ENCODE results near the gene LDB2. TPM values are rescaled to one million over a fixed set of nuclear protein-coding genes. Genes with fewer than 3 reads are reported as not detected.

Gene LDB2
- total and polyA plus RNA-seq, 4 donors, result 41.7 to 88.2 (median 61.9) TPM

DNA sequence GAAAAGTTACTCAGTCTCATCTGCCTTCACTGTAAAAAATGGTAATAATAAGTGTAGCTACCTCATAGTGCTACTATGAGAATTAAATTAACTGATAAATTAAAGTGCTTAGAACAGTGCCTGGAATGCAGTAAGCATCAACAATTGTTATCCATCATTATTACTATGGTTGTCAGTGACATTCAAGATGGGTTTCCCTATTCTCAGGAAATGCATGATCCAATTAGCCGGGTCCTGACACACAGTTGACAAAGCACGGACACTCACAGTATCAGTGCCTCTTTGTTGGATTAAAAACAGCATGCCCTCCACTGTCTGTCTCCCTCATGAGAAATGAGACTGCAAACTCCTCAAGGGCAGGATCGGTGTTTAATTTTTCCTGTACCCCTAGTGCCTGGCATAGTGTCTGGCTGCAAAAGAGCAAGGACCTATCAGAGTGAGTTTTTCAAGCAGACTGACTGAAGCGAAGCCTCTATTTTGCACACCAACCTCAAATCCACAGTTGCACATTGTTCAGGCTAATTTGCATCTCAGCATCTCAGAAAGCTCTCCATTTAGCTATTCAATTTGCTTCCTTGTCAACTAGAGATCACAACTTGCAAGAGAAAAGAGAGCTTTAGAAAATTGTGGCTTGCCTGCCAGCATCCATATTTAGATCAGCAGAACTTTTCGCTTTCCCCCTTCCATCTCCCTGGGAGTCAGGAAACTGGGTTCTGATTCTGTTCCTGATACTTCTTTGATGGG is 122.9 kb downstream of the LDB2 start:
- DNase-seq (ENCODE audit: low read depth in 4 of 6, low spot score in 6 of 6), result peak in 2 of 6 donors; percentile 62 to 75
- H3K36me3 ChIP-seq (ENCODE audit: control insufficient read depth, insufficient read depth, low read length), result no peaks in the 10 kb centered on the region
- no peaks in the 10 kb centered on the region for H3K9me3 ChIP-seq (ENCODE audit: control insufficient read depth, insufficient read depth, low read length)
- H3K27ac ChIP-seq (ENCODE audit: low read depth, low read length), result no peak overlapping the region
- no peaks in the 10 kb centered on the region for H3K27me3 ChIP-seq (ENCODE audit: control insufficient read depth, insufficient read depth, low read length)
- 49% methylated on average over 4 of the region's 5 CpGs for WGBS (ENCODE audit: insufficient coverage)
- no peaks in the 10 kb centered on the region for H3K4me1 ChIP-seq (ENCODE audit: control insufficient read depth, insufficient read depth, low read length)
- H3K4me3 ChIP-seq (ENCODE audit: low read depth, low read length), result no peak overlapping the region

DNA sequence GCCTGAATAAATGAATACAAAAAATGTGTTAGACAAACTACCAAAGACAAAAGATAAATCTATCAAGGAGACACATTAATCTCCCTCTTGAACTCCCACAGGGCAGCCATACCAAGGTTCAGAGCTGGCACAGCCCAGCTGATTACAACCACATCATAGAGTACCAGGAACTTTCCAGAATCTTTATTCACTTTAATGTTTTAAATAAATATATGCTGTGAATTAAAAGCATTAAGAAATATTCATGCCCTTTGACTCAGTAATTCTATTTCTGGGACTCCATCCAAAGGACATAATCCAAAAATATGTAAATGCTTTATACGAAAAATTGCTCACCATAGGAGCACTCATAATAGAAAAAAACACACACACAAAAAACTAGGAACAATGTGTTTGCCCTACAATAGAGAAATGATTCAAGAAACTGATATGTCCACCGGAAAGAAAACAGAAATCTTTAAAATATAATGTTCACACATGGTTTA is 126.0 kb downstream of the LDB2 start:
- no CpG with 5 or more reads among the region's 2 CpGs for WGBS (ENCODE audit: insufficient coverage)
- H3K36me3 ChIP-seq (ENCODE audit: control insufficient read depth, insufficient read depth, low read length), result no peaks in the 10 kb centered on the region
- no peak overlapping the region for H3K27ac ChIP-seq (ENCODE audit: low read depth, low read length)
- no peak overlapping the region for H3K4me3 ChIP-seq (ENCODE audit: low read depth, low read length)
- no peak for DNase-seq (ENCODE audit: low read depth in 4 of 6, low spot score in 6 of 6)
- H3K27me3 ChIP-seq (ENCODE audit: control insufficient read depth, insufficient read depth, low read length), result no peaks in the 10 kb centered on the region
- H3K4me1 ChIP-seq (ENCODE audit: control insufficient read depth, insufficient read depth, low read length), result no peaks in the 10 kb centered on the region
- H3K9me3 ChIP-seq (ENCODE audit: control insufficient read depth, insufficient read depth, low read length), result no peaks in the 10 kb centered on the region

DNA sequence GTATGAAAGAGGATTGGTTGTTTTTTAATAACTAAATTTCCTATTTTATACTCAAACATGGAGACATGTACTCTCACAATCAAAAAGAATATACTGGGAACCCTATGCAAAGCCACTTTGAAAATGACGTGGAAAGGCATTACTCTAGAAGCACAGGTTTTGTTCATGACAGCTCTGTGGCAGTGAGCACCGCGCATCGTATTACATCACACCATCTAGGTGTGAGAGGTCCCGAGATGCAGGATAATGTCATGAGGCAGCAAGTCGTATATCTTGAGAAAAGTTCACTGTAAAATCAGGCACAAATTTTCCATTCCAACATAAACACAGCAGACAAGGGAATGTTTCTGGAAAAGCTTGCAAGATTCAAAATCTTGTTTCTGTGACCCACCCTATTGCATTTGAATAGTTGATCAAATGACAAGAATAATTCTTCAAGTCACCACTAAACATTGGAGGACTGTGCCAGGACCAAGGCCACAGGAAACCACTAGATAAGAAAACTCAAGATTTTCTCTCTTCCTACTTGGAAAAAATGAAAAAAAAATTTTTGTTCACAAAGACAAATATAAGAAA is 127.6 kb downstream of the LDB2 start:
- Histone ChIP-seq H3K27me3 (ENCODE audit: control insufficient read depth, insufficient read depth, low read length) (no peaks in the 10 kb centered on the region), H3K9me3 (ENCODE audit: control insufficient read depth, insufficient read depth, low read length) (no peaks in the 10 kb centered on the region), H3K36me3 (ENCODE audit: control insufficient read depth, insufficient read depth, low read length) (no peaks in the 10 kb centered on the region), H3K27ac (ENCODE audit: low read depth, low read length) (no peak overlapping the region), H3K4me1 (ENCODE audit: control insufficient read depth, insufficient read depth, low read length) (no peaks in the 10 kb centered on the region), H3K4me3 (ENCODE audit: low read depth, low read length) (no peak overlapping the region)
- DNase-seq (ENCODE audit: low read depth in 4 of 6, low spot score in 6 of 6), result no peak
- WGBS (ENCODE audit: insufficient coverage), result 60% methylated on average over 1 of the region's 6 CpGs

DNA sequence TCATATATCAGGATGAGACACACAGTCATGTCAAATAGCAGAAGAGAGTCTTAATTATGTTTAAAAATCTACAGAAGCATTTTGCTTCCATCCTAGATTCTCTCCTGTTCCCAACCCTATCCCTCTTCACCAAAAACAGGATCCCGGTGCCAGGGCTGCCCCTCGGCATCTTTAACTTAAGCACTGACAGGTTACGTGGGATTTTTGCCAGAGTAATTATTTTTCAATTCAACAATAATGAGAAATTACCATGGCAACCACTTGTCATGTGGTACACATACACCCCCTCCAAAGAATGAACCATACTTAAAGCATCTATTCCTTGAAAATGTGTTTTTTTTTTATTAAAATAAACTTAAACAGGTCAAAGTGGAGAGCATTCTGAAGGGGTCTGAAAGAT is 130.6 kb downstream of the LDB2 start:
- Histone ChIP-seq H3K4me3 (ENCODE audit: low read depth, low read length) (no peak overlapping the region), H3K4me1 (ENCODE audit: control insufficient read depth, insufficient read depth, low read length) (no peaks in the 10 kb centered on the region), H3K27ac (ENCODE audit: low read depth, low read length) (no peak overlapping the region), H3K27me3 (ENCODE audit: control insufficient read depth, insufficient read depth, low read length) (no peaks in the 10 kb centered on the region), H3K9me3 (ENCODE audit: control insufficient read depth, insufficient read depth, low read length) (no peaks in the 10 kb centered on the region), H3K36me3 (ENCODE audit: control insufficient read depth, insufficient read depth, low read length) (no peaks in the 10 kb centered on the region)
- WGBS (ENCODE audit: insufficient coverage), result no CpG with 5 or more reads among the region's 3 CpGs
- DNase-seq (ENCODE audit: low read depth in 4 of 6, low spot score in 6 of 6), result peak in 2 of 6 donors; percentile 48 to 60

DNA sequence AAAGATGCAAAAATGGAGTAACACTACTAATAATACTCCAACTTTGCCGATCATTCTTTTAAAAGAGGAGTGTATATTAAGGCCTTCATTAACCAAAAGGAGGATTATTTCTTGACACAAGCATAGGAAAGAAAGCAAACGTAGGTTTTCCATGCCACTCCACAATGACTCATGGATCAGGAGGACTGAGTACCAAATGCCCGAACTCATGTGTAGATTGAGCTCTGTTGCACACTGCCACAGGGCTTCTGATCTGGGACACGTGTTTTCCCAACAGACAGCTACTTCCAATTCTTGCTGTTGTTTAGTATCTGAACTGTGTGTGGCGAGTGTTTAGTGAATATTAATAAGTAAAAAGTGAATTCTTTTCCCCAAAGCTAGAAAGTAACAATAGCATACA is 131.2 kb downstream of the LDB2 start:
- Histone ChIP-seq H3K36me3 (ENCODE audit: control insufficient read depth, insufficient read depth, low read length) (no peaks in the 10 kb centered on the region), H3K27me3 (ENCODE audit: control insufficient read depth, insufficient read depth, low read length) (no peaks in the 10 kb centered on the region), H3K27ac (ENCODE audit: low read depth, low read length) (no peak overlapping the region), H3K9me3 (ENCODE audit: control insufficient read depth, insufficient read depth, low read length) (no peaks in the 10 kb centered on the region), H3K4me1 (ENCODE audit: control insufficient read depth, insufficient read depth, low read length) (no peaks in the 10 kb centered on the region), H3K4me3 (ENCODE audit: low read depth, low read length) (no peak overlapping the region)
- DNase-seq (ENCODE audit: low read depth in 4 of 6, low spot score in 6 of 6), result no peak
- WGBS (ENCODE audit: insufficient coverage), result no CpG with 5 or more reads among the region's 5 CpGs

DNA sequence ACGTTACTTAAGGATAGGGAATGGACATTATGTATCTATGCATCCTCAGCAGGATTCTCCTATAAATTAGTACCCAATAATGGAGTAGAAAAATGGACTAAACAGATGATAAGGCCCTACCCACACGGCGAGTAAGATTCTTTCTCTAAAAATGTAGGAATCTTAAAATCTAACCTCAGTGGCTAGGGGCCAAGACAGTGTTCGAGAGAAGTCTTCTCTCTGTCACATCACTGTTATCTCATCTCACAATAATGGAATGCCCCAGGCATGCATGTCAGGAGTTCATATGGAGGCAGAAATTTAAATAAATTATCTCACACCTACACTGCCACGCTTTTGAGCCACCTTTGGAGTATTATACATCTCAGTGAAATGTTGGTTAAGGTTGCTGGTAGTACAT is 132.9 kb downstream of the LDB2 start:
- Histone ChIP-seq H3K36me3 (ENCODE audit: control insufficient read depth, insufficient read depth, low read length) (no peaks in the 10 kb centered on the region), H3K27me3 (ENCODE audit: control insufficient read depth, insufficient read depth, low read length) (no peaks in the 10 kb centered on the region), H3K27ac (ENCODE audit: low read depth, low read length) (no peak overlapping the region), H3K9me3 (ENCODE audit: control insufficient read depth, insufficient read depth, low read length) (no peaks in the 10 kb centered on the region), H3K4me3 (ENCODE audit: low read depth, low read length) (no peak overlapping the region), H3K4me1 (ENCODE audit: control insufficient read depth, insufficient read depth, low read length) (peaks cover 3% of the 10 kb centered on the region)
- DNase-seq (ENCODE audit: low read depth in 4 of 6, low spot score in 6 of 6), result no peak
- no CpG with 5 or more reads among the region's 5 CpGs for WGBS (ENCODE audit: insufficient coverage)

DNA sequence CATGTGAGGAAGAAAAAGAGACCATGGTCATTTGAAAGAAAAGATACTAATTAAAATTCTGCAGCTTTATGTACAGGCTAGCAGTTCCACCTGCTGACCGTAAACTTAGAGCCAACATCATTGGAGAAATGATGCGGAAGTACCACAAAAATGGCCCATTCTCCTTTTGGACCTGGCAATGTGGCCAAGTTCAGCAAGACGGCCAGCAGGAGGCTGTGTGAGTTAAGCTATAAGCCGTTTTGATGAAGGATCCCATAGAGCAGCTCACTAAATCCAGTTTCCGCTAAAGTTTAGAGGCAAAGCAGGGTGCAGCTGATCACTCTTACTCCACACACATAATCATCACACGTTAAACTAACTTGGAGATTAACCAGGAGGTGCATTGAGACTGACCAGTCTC is 133.8 kb downstream of the LDB2 start:
- peaks cover 3% of the 10 kb centered on the region for H3K4me1 ChIP-seq (ENCODE audit: control insufficient read depth, insufficient read depth, low read length)
- H3K27me3 ChIP-seq (ENCODE audit: control insufficient read depth, insufficient read depth, low read length), result no peaks in the 10 kb centered on the region
- no peak overlapping the region for H3K4me3 ChIP-seq (ENCODE audit: low read depth, low read length)
- no peak overlapping the region for H3K27ac ChIP-seq (ENCODE audit: low read depth, low read length)
- WGBS (ENCODE audit: insufficient coverage), result 58% methylated on average over 5 of the region's 6 CpGs
- no peaks in the 10 kb centered on the region for H3K36me3 ChIP-seq (ENCODE audit: control insufficient read depth, insufficient read depth, low read length)
- no peak for DNase-seq (ENCODE audit: low read depth in 4 of 6, low spot score in 6 of 6)
- H3K9me3 ChIP-seq (ENCODE audit: control insufficient read depth, insufficient read depth, low read length), result no peaks in the 10 kb centered on the region

DNA sequence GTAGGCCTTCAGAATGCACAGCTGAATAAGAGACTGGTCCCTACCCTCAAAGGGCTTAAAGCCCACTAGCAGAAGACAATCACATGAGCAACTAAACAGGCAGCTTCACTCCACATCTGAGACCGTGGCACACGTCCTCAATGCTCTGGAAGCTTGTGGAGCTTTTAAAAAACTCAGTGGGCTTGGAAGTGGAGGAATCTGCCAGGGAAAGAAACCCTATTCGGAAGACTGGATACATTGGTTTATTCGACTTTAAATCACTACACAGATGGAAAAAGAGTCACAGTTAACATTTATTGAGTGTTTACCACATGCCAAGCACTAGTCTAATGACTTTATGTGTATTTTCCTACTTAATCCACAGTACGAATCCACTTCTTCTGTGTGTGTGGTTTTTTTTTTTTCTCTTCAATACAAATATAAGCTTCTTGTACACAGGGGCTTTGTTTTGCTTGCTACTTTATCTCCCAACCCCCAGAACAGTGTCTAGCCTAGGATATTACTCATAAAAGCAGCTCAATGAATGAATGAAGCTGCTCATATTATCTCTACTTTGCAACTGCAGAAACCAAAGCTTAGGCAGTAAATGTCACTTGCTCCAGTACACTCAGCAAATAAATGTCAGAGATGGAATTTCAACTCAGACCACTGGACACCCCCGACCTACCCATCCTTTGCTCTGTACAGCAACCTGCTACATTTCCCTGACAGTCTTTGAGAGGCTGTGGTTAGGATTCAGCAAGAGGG is 137.7 kb downstream of the LDB2 start:
- peak overlapping the region; percentile 11 for H3K27ac ChIP-seq (ENCODE audit: low read depth, low read length)
- no CpG with 5 or more reads among the region's 6 CpGs for WGBS (ENCODE audit: insufficient coverage)

DNA sequence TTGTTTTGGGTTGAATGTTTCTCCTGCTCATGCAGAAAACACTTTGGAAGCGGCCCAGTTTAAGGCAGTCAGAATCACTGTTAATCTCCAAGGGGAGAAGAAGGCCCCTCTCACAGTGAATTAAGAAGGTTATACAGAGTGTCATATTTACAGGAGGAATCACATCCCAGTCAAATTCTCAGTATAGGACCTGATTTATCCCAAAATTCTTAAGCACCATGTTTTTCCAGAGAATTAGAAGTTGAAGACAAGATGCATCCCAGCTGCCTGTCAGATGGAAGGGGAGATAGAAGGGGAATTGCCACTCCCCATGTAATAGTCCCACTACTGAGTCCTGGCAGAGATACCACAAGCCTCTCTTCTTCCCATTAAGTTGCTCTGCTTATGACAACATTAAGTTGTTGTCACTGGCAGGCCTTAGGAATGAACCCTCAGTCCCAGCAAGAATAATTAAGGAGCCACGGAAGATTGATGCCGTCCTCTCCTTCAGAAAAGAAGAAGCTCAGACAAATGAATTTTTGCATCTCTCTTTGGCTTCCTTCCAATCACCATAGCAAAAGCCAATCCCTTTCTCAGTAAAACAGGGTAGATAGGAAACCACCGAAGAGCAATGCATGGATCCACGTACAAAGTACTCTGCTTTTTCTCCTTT is 138.4 kb downstream of the LDB2 start:
- H3K36me3 ChIP-seq (ENCODE audit: control insufficient read depth, insufficient read depth, low read length), result no peaks in the 10 kb centered on the region
- 31% methylated on average over 4 of the region's 5 CpGs for WGBS (ENCODE audit: insufficient coverage)
- no peak overlapping the region for H3K4me3 ChIP-seq (ENCODE audit: low read depth, low read length)
- peak overlapping the region; percentile 21 for H3K27ac ChIP-seq (ENCODE audit: low read depth, low read length)
- H3K27me3 ChIP-seq (ENCODE audit: control insufficient read depth, insufficient read depth, low read length), result no peaks in the 10 kb centered on the region
- no peaks in the 10 kb centered on the region for H3K9me3 ChIP-seq (ENCODE audit: control insufficient read depth, insufficient read depth, low read length)
- peaks cover 3% of the 10 kb centered on the region for H3K4me1 ChIP-seq (ENCODE audit: control insufficient read depth, insufficient read depth, low read length)
- peak in 2 of 6 donors; percentile 61 to 75 for DNase-seq (ENCODE audit: low read depth in 4 of 6, low spot score in 6 of 6)

More for the DNA sequence above, 137.7 kb downstream of the LDB2 start:
- H3K27me3 ChIP-seq (ENCODE audit: control insufficient read depth, insufficient read depth, low read length), result no peaks in the 10 kb centered on the region
- H3K4me1 ChIP-seq (ENCODE audit: control insufficient read depth, insufficient read depth, low read length), result peaks cover 3% of the 10 kb centered on the region
- H3K9me3 ChIP-seq (ENCODE audit: control insufficient read depth, insufficient read depth, low read length), result no peaks in the 10 kb centered on the region
- H3K36me3 ChIP-seq (ENCODE audit: control insufficient read depth, insufficient read depth, low read length), result no peaks in the 10 kb centered on the region
- peak in 2 of 6 donors; percentile 53 to 66 for DNase-seq (ENCODE audit: low read depth in 4 of 6, low spot score in 6 of 6)
- H3K4me3 ChIP-seq (ENCODE audit: low read depth, low read length), result no peak overlapping the region
